Aorta (tissue), 5 donors: Measurements from ENCODE around the gene HOXA5. TPM values are rescaled to one million over a fixed set of nuclear protein-coding genes. Genes with fewer than 3 reads are reported as not detected.

Experiments
- ATAC-seq: fragments of 200-7000 bp; cut with Tn5 transposase; one replicate; pipeline ENCODE4 v1.9.1; 2022; ENCODE audit warnings: moderate library complexity; ENCODE audit not compliant: low FRiP score
- DNase-seq, 2 donors: peaks; one replicate each; pipeline ENCODE4 v3.0.0-alpha.2; 2020
- H3K27ac ChIP-seq, 2 donors: one replicate each; pipeline ENCODE4 v1.5.1; 2013; ENCODE audit warnings: low read length in 2 of 2, mild to moderate bottlenecking in 2 of 2, moderate library complexity in 2 of 2, control low read depth in 1 of 2, inconsistent platforms in 1 of 2, low read depth in 1 of 2
- H3K27me3 ChIP-seq, 2 donors: one replicate each; pipeline ENCODE4 v1.6.1; 2013; ENCODE audit warnings: control low read depth in 1 of 2, low read length in 1 of 2, mild to moderate bottlenecking in 1 of 2, moderate library complexity in 1 of 2; ENCODE audit not compliant: insufficient read depth in 2 of 2, control insufficient read depth in 1 of 2
- H3K36me3 ChIP-seq, 2 donors: one replicate each; pipeline ENCODE4 v1.6.1; 2013; ENCODE audit warnings: control low read depth in 1 of 2, low read length in 1 of 2, mild to moderate bottlenecking in 1 of 2; ENCODE audit not compliant: insufficient read depth in 2 of 2, control insufficient read depth in 1 of 2
- H3K4me1 ChIP-seq, 2 donors: one replicate each; pipeline ENCODE4 v1.6.1; 2013; ENCODE audit warnings: low read length in 2 of 2, control low read depth in 1 of 2, mild to moderate bottlenecking in 1 of 2, moderate library complexity in 1 of 2; ENCODE audit not compliant: insufficient read depth in 2 of 2, control insufficient read depth in 1 of 2
- H3K4me3 ChIP-seq, 2 donors: one replicate each; pipeline ENCODE4 v1.5.1; 2013; ENCODE audit warnings: low read length in 2 of 2, control low read depth in 1 of 2, mild to moderate bottlenecking in 1 of 2
- H3K9me3 ChIP-seq: one replicate; pipeline ENCODE4 v1.6.1; 2013; ENCODE audit warnings: mild to moderate bottlenecking, low read length; ENCODE audit not compliant: control insufficient read depth
- WGBS, 2 donors: extraction: QIAGEN DNeasy Blood & Tissue Kit; methylation state at CpG; one replicate each; pipeline ENCODE4 v1.1.7; 2013; 5-methylcytosine and 5-hydroxymethylcytosine counted together
- intact Hi-C, 2 donors: fragments of 100-400 bp; cut with DNase I; formaldehyde crosslinking; loops; one replicate each; pipeline versions ENCODE4 v1.14.2 to v1.15.0; 2022
- polyA plus RNA-seq, 2 donors: library from polyadenylated mRNA; stranded (reverse); fragments of 200-250 nt; gene quantifications; one replicate each; pipeline ENCODE4 v1.2.3, GENCODE V29; 2013
- total RNA-seq, 2 donors: library from RNA; stranded (reverse); fragmentation: NEBNext Ultra II Directional; extraction: Animal tissue kit (Norgen Biotek cat#: 25700); gene quantifications; one replicate each; pipeline ENCODE4 v1.2.1, GENCODE V29; 2021
- donor health status: healthy with polysubstance abuse.
- donor health status: Bipolar disorder and iron deficiency.
- donor health status: DM: no; HTN: no; CAD: no.
- donor health status: DM: no; HTN: no; CAD: no.
- donor health status: DM: yes; HTN: yes; CAD: no.

The HOXA5 gene
- total and polyA plus RNA-seq, 4 donors: 1.6 to 11.8 (median 5.4) TPM

GRCh38 chr7:27137640-27138315 lies 5.7 kb downstream of the HOXA5 start:
- Histone ChIP-seq H3K9me3 (no peaks in the 10 kb centered on the region), H3K27me3 (no peaks in the 10 kb centered on the region), H3K36me3 (no peaks in the 10 kb centered on the region), H3K4me3 (no peak overlapping the region), H3K4me1 (no peaks in the 10 kb centered on the region), H3K27ac (no peak overlapping the region)
- 72 to 82% methylated on average over 2 of the region's 2 CpGs for WGBS, 2 donors
- ATAC-seq: no peak
- intact Hi-C loops: no loop called here
- no peak for DNase-seq

GRCh38 chr7:27134392-27134791 lies 9.1 kb downstream of the HOXA5 start:
- no peak overlapping the region for H3K4me3 ChIP-seq
- no peak for DNase-seq
- no peaks in the 10 kb centered on the region for H3K36me3 ChIP-seq
- H3K27me3 ChIP-seq: no peaks in the 10 kb centered on the region
- WGBS, 2 donors: 34 to 39% methylated on average over 2 of the region's 2 CpGs
- no peaks in the 10 kb centered on the region for H3K4me1 ChIP-seq
- H3K9me3 ChIP-seq: no peaks in the 10 kb centered on the region
- ATAC-seq: no peak
- intact Hi-C loops: loop anchor here in 1 of 2 donors (5.0 kb wide), 1 partner anchor 37 kb away; the partner anchor contains the start of gene HOXA1
- H3K27ac ChIP-seq: no peak overlapping the region

- H3K4me3 ChIP-seq: no peak overlapping the region
- intact Hi-C loops: loop anchor here in 1 of 2 donors (5.0 kb wide), 1 partner anchor 36 kb away; the partner anchor contains the start of gene HOXA1
- H3K36me3 ChIP-seq: no peaks in the 10 kb centered on the region
- WGBS, 2 donors: 75 to 88% methylated on average over 18 of the region's 18 CpGs
- no peak overlapping the region for H3K27ac ChIP-seq
- H3K4me1 ChIP-seq: no peaks in the 10 kb centered on the region
- DNase-seq (no peak), ATAC-seq (no peak)
- H3K27me3 ChIP-seq: no peaks in the 10 kb centered on the region
- H3K9me3 ChIP-seq: no peaks in the 10 kb centered on the region
These were observed 9.9 kb downstream of the HOXA5 start for GRCh38 chr7:27133409-27134231.

- no peaks in the 10 kb centered on the region for H3K4me1 ChIP-seq
- H3K9me3 ChIP-seq: no peaks in the 10 kb centered on the region
- H3K36me3 ChIP-seq: no peaks in the 10 kb centered on the region
- WGBS, 2 donors: 70 to 84% methylated on average over 6 of the region's 6 CpGs
- H3K27ac ChIP-seq: no peak overlapping the region
- H3K27me3 ChIP-seq: no peaks in the 10 kb centered on the region
- intact Hi-C loops: loop anchor here in 1 of 2 donors (5.0 kb wide), 1 partner anchor 36 kb away; the partner anchor contains the start of gene HOXA1
- DNase-seq: no peak
- no peak for ATAC-seq
- no peak overlapping the region for H3K4me3 ChIP-seq
These were observed 10.5 kb downstream of the HOXA5 start for GRCh38 chr7:27132978-27133377.

GRCh38 chr7:27132214-27132613 lies 11.3 kb downstream of the HOXA5 start:
- Histone ChIP-seq H3K27ac (no peak overlapping the region), H3K4me3 (no peak overlapping the region), H3K36me3 (no peaks in the 10 kb centered on the region), H3K4me1 (no peaks in the 10 kb centered on the region), H3K27me3 (no peaks in the 10 kb centered on the region), H3K9me3 (no peaks in the 10 kb centered on the region)
- ATAC-seq: no peak
- 72 to 81% methylated on average over 2 of the region's 2 CpGs for WGBS, 2 donors
- no peak for DNase-seq
- intact Hi-C loops: loop anchor here in 1 of 2 donors (5.0 kb wide), 1 partner anchor 35 kb away; the partner anchor contains the start of gene HOXA1

GRCh38 chr7:27131390-27131819 lies 12.1 kb downstream of the HOXA5 start:
- no peaks in the 10 kb centered on the region for H3K4me1 ChIP-seq
- intact Hi-C loops: loop anchor here in 1 of 2 donors (5.0 kb wide), 1 partner anchor 34 kb away; the partner anchor contains the start of gene HOXA1
- no peaks in the 10 kb centered on the region for H3K27me3 ChIP-seq
- no peak overlapping the region for H3K27ac ChIP-seq
- no peaks in the 10 kb centered on the region for H3K9me3 ChIP-seq
- DNase-seq (no peak), ATAC-seq (no peak)
- H3K4me3 ChIP-seq: peak overlapping the region; percentile 16 to 50
- H3K36me3 ChIP-seq: no peaks in the 10 kb centered on the region
- WGBS, 2 donors: 42 to 44% methylated on average over 12 of the region's 12 CpGs

- DNase-seq: peak; percentile 96 to 98
- H3K4me1 ChIP-seq: no peaks in the 10 kb centered on the region
- peak within 1 kb of the TSS; percentile 89 to 90 for H3K4me3 ChIP-seq
- H3K36me3 ChIP-seq: no peaks in the 10 kb centered on the region
- intact Hi-C loops: loop anchor here in 1 of 2 donors (5.0 kb wide), 1 partner anchor 33 kb away; the partner anchor contains the start of gene HOXA1
- WGBS, 2 donors: 1 to 4% methylated on average over 62 to 67 of the region's 67 CpGs
- peak; percentile 97 for ATAC-seq
- H3K27ac ChIP-seq: peak within 1 kb of the TSS; percentile 31 to 68
- no peaks in the 10 kb centered on the region for H3K9me3 ChIP-seq
- no peaks in the 10 kb centered on the region for H3K27me3 ChIP-seq
These were observed 12.7 kb downstream of the HOXA5 start, which contains the start of gene HOXA4 for GRCh38 chr7:27130540-27131389. Gene HOXA4 (minus strand): TSS chr7:27130757. CDS start chr7:27130733, 24 bp downstream.
